NCI-H345 (cell line): Measurements from ENCODE around the gene STXBP2.

ENCODE experiments used
- DNase-seq: peaks from one replicate; lab custom pipeline; 2025; lab: John Stamatoyannopoulos, UW

Gene STXBP2

DNA sequence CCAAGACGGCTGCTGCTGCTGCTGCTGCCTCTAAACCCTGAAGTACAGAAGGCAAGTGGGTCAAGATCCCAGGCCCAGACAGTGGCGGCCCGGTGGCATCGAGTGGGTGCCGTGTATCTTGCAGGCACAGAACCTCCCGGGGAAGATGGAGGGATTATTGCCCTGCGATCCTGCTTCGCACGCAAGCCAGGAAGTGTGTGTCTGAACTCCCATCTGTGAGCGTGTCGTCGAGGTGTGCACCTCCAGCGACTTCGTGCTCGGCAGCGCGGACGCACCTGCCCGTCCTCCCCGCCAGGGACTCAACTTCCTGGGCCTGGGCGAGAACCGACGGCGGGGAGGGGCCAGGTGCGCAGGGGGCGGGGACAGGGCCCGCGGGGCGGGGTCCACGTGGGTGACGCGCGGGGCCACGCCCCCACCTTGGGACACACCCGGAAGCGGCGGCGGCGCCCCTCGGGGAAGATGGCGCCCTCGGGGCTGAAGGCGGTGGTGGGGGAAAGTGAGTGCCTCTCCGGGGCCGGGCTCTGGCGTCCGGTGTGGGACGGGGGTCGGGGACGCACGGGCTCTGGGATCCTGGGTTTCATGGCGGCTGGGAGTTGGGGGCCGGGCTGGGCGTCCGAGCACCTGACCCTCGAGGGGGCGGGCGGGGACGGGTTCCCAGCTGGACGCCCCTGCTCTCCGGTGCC lies at the start of gene STXBP2:
STXBP2 (plus strand) TSS at position 420 of the 683 bp plus-strand sequence; CDS start at position 460, 40 bp downstream.
- DNase-seq: peak; percentile 89

DNA sequence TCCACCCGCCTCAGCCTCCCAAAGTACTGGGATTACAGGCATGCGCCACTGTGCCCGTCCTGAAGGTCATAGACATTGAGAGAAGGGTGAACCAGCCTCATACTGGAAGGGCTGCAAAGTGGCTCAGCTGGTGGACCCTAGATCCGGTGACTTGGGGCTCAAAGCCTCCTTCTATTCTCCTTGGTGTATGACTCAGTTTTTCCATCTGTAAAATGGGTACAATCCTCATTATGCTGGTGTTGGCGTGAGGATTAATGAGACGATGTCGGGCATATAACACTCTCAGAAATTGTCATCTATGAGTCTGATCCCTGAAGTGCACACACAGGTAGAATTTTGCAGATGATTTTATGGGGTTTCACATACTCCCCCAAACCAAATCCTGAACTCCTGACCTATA lies 47.1 kb upstream of the STXBP2 start:
- no peak for DNase-seq

DNA sequence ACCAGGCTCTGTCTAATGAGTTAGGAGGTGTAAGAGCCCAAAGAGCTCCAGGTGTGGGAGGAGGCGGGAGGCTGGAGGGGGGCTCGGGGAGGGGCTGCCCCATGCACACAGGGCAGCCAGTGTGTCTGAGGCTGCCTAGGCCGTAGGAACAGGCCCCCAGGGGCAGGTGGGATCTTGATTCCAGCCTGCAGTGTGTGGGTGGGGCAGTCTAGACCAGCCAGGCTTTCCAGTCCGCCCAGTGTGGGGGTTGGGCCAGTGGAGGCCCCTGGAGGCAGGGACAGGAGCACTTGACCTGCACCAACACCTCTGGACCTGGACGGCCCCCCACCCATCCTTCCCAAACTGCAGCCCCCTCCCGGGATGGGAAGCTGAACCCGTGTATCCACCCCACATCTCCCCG lies 46.7 kb upstream of the STXBP2 start:
- no peak for DNase-seq

DNA sequence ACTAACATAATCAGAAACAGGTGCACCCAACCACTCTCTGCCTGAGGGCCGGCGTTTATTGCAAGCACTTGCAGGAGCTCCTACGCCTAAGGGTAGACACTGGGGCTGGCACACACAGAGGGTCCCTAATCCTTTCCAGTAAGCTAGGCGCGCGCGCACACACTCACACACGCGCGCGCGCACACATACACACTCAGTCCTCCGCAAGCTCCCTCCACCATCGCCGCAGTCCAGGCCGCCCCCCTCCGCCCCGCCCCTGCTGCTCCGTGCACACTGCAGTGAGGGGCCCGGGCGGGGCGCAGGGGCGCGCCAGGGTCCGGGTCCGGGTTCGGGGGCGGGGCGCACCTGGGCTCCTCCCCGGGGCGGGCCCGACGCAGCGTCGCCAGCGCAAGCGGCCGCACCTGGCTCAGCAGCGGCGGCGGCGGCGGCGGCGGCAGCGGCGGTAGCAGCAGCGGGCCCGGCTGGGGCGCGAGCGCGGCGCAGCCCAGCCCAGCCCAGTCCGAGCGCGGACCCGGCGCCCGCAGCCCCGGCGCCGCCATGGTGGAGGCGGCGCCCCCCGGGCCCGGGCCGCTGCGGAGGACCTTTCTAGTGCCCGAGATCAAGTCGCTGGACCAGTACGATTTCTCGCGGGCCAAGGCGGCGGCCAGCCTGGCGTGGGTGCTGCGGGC lies 41.3 kb upstream of the STXBP2 start, which contains the start of gene CAMSAP3:
CAMSAP3 (plus strand) TSS at position 398 of the 668 bp plus-strand sequence; CDS start at position 538, 140 bp downstream.
- peak; percentile 81 for DNase-seq

DNA sequence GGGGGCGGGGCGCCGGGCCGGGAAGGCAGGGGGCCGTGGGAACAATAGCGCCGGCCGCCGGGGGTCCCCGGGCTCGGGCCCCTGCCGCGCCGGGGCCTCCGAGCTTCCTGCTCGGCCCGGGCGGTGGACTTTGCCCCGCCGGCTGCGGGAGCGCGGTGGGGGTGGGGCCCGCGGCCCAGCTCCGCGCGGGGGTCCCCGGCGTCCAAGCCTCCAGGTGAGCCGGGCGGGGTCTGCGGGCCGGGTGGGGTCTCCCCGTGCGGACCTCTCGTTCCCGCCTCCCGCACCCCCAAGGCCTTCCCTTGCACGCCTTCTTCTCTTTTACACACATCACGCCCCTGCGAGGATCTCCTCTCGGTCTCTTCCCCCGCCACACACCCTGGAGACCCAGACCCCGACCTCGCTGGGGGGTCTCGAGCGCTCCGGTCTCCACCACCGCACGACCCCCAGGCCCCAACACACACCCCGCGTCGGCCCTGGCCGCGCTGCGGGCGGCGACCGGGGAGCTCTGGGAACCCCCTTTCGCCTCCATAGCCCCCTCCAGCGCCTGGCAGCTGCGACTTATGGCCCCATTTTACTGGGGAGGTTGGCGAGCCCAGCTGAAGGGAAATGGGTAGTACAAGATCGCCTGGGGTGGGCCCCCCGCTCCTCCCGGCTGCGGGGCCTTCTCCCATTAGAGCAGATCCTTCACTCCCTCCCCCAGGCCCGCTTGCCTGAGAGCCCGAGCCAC lies 40.5 kb upstream of the STXBP2 start:
- DNase-seq: no peak

DNA sequence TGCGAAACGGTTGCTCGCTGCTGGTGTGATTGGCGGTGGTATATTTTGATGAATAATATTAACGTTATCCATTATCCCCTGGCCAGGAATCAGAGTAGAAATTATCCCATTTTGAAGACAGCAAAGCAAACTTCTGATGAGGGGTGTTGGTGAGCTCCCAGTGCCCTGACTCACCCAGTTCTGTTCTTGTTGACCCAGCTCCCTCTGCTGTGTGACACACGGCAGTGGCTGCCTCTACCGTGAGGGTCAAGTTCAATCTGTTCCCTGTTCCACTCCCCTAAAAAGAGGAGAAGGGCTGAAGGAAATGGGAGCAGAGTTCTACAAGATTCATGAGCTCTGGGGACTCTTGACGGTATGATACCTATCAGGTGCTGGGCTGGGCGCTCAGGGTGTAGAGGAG lies 39.2 kb upstream of the STXBP2 start:
- no peak for DNase-seq

DNA sequence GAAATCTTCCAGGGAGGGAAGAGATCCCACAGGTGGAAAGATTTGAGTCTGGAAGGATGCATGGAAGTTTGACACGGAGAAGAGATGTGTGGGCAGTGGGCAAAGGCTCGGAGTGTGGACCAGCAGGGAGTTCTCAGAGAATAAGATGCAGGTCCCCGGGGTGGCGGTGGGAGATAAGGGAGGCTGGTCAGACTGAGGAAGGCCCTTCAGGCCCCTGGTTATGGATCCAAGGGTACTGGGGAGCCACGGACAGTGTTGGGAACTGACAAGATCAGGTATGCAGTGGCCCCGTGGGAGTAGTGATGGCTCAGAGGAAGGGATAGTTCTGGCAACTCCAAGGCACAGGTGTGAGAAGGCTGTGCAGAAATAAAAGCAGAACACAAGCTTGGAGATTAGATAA lies 38.7 kb upstream of the STXBP2 start:
- DNase-seq: no peak

DNA sequence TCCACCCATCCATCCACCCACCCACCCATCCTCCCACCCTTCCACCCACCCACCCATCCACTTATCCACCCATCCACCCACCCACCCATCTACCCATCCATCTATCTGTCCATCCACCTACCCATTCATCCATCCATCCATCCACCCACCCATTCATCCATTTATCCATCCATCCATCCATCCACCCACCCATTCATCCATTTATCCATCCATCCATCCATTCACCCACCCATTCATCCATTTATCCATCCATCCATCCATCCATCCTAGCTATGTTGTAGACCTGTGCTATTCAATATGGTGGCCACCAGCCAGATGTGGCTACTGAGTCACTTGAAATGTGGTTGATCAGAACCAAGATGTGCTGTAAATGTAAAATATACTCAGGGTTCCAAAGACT lies 36.2 kb upstream of the STXBP2 start:
- no peak for DNase-seq

DNA sequence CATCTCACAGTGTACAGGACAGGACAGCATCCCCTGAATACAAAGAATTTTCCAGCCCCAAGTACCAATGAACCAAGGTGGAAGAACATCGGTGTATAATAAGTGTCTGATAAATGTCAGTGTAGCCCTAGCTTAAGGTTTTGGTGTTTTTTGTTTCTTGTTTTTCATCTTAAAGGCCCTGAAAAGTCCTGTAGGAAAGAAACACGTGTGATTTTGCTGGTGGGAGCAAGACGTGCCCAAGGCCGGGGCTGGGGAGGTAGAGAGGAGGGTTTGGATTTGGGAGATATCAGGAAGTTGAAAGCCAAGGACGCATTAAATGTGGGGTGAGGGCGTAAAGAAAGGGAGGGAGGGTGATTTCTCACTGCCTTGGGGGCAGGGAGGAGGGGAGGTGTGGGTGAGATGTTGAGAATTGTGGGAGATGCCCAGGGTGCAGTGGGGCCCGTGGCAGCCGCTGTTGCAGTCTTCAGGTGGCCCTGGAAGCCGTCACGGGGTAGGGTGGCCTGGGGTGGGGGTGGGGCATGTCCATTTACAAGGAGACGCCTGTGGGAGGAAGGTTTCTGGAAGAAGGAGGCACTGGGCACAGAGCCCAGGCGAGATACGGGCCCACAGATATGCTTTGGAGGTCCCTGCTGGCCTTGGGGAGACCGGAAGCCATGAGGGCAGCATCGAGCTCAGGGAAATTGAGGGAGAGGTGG lies 34.5 kb upstream of the STXBP2 start:
- no peak for DNase-seq

DNA sequence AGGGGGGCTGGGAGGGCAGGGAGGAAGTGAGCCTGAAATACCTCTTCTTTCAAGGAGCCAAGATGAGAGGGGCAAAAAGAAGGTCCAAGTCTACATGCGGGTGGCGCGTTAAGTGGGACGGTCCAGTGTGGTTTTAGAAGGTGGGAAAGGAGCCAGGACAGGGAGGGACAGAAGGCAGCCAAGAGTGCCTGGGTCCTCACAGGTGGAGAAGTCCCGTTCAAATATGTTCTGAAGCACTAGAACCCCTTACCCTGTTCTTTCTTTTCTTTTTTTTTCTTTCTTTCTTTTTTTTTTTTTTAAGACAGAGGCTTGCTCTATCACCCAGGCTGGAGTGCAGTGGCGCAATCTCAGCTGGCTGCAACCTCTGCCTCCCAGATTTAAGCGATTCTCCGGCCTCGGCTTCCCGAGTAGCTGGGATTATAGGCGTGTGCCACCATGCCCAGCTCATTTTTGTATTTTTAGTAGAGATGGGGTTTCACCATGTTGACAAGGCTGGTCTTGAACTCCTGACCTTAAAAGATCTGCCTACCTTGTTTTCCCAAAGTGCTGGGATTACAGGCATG lies 33.9 kb upstream of the STXBP2 start:
- no peak for DNase-seq

DNA sequence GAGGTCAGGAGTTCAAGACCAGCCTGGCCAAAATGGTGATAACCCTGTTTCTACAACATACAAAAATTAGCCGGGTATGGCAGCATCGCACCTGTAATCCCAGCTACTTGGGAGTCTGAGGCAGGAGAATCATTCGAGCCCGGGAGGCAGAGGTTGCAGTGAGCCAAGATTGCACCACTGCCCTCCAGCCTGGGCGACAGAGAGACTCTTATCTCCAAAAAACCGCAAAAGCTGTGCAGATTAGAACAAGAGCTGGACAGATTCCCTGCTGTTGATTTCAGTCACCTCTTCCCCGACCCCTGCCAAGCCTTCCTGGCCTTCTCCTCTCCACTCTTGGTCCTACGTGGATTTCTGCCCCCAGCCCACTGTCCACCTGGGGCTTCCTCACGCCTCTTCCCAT lies 33.0 kb upstream of the STXBP2 start:
- no peak for DNase-seq

DNA sequence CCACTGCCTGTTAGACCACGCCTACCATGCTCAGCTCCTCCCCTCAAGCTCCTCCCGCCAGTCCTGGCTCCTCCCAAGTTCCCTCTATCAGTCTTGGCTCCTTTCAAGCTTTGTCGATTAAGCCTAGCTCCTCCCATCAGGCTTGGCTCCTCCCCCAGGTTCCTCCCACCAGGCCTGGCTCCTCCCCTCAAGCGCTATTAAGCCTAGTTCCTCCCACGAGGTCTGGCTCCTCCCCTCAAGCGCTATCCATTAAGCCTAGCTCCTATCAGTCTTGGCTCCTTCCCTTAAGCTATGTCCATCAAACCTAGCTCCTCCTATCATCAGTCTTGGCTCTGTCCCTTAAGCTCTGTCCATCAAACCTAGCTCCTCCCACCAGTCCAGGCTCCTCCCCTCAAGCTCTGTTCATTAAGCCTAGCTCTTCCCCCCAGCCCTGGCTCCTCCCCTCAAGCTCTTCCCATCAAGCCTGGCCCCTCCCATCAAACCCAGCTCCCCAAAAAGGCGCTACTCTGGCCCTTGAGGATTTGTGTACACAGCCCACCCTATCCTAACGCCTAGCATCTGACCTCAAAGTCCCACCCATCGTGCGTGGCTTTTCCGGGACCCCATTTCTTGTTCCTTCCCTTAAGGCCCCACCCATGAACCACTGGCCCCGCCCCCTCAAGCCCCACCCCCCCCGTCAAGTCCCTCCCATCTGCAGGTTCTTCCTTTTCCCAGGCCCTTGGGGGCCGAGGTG lies 31.3 kb upstream of the STXBP2 start:
- DNase-seq: peak; percentile 25

DNA sequence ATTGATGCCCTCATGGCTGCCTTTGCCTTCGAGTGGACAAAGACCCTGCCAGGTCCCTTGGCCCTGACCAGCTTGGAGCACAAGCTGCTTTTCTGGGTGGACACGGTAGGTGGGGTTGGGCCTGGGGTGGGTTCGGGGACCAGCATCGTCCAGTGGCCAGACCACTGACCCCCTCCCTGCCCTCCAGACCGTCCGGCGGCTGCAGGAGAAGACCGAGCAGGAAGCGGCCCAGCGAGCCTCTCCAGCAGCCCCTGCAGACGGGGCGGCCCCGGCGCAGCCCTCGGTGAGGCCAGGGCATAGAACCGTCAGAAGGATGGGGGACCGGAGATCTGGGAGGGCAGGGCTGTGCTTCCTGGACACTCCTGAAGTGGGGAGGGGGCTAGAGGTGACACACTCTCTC lies 30.6 kb upstream of the STXBP2 start:
- DNase-seq: no peak

DNA sequence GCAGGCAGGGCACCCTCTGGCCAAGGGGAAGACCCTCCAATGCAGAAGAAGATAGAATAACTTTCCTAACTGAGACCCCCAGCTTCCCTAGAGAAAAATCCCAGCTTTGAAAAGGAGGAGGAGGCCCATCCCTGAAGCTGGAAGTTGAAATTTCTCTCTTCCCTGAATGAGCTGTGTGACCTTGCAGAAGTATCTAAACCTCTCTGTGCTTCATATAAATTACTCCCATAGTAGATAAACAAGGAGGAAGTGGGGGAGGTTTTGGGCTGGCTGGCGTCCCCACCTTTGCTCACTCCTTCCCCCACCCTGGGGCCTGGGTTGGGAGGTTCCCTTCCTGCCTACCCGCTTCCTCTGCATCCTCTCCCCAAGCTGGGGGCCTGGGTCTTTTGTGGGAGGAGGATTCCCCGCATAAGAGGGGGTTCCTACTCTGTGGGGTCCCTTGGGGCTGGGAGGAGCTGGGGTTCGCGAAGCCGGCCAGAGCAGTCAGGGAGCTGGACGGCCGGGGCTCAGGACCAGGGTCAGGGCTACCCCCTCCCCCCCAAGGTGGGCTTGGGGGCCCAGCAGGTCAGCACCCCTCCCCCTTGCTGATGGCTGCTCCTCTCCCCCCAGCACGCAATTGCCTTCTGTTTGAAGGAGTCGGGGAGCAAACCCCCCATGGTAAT lies 29.6 kb upstream of the STXBP2 start:
- no peak for DNase-seq

DNA sequence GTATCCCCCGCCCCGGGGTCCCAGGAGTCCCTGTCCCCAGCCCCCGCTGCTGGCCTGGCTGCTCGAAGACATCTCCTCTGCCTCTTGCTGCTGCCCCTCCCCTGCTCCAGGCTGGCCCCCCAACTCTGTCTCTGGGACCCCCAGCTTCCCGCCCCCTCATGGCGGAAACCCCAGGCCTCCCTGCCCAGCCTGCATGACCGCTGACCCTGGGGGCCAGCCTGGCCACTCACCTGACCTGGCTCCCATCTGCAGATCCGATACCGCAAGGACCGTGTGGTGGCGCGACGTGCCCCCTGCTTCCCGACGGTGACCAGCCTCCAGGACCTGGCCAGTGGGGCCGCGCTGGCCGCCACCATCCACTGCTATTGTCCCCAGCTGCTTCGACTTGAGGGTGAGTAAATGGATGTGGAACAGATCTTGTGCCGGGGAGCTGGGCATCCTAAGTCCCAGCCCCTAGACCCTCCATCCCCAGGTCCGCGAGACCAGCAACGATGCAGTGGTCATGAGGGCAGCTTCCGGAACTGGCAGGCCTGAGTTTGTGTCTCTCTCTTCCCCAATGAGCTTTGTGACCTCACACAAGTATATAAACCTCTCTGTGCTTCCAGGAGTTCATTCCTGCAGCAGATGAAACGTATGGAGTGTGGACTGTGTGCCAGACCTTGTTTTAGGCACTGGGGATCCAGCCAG lies 28.9 kb upstream of the STXBP2 start:
- no peak for DNase-seq

DNA sequence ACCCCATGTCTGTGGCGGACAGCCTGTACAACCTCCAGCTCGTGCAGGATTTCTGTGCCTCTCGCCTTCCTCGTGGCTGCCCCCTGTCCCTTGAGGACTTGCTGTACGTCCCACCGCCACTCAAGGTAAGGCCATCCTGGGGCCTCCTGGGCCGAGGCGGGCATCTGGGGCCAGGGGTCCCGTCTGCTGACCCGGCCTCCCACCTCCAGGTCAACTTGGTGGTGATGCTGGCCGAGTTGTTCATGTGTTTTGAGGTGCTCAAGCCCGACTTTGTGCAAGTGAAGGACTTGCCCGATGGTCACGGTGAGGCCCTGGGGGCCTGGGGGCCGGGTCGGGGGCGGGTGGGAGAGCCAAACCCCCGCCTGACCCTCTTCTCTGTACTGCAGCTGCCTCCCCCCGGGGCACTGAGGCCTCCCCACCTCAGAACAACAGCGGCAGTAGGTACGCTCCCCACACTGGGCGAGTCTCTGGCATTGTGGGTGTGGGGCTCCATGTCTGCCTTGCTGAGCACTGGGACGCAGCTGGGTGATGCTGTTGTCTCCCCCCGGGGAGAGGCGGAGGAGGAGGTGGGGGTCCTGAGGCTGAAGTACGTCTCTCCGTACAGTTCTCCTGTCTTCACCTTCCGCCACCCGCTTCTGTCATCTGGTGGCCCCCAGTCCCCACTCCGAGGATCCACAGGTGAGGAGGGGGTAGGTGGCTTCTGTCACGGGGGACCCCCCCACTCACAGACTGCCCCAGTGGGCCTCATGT lies 26.2 kb upstream of the STXBP2 start:
- DNase-seq: no peak

DNA sequence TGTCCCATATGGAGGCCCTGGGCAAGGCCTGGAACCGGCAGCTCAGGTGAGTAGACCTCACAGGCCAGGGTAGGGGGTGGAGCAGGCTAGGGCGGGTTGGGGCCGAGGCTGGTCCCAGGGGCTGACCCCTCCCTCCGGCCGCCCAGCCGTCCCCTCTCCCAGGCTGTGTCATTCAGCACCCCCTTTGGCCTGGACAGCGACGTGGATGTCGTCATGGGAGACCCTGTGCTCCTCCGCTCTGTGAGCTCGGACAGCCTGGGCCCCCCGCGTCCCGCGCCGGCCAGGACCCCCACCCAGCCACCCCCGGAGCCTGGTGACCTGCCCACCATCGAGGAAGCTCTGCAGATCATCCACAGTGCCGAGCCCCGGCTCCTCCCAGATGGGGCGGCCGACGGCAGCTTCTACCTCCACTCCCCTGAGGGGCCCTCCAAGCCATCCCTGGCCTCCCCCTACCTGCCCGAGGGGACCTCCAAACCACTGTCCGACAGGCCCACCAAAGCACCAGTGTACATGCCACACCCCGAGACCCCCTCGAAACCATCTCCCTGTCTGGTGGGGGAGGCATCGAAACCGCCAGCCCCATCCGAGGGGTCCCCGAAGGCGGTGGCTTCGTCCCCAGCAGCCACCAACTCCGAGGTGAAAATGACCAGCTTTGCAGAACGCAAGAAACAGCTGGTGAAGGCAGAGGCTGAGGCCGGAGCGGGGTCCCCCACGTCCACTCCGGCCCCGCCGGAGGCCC lies 25.2 kb upstream of the STXBP2 start:
- no peak for DNase-seq
